WERI-Rb-1 (cell line): ENCODE measurements around the gene RBM42.
A peak's percentile ranks its signal among the peaks of the same experiment; 100 is the strongest.

Experiments
- DNase-seq: peaks from one replicate; pipeline ENCODE4 v3.0.0-alpha.2; 2020
- H3K27ac ChIP-seq: fragments of 250-450 bp; sonication (Bioruptor Pico); 2 replicates; pipeline ENCODE4 v1.5.1; 2020; ENCODE audit warnings: mild to moderate bottlenecking, moderate library complexity
- H3K27me3 ChIP-seq: fragments of 250-450 bp; sonication (Bioruptor Pico); 2 replicates; pipeline ENCODE4 v1.5.1; 2021; ENCODE audit warnings: mild to moderate bottlenecking, low read depth, moderate library complexity; ENCODE audit not compliant: insufficient read depth, severe bottlenecking
- H3K36me3 ChIP-seq: fragments of 250-450 bp; sonication (Bioruptor Pico); 2 replicates; pipeline ENCODE4 v1.5.1; 2020; ENCODE audit warnings: mild to moderate bottlenecking, moderate library complexity
- H3K4me3 ChIP-seq: 2 replicates; pipeline ENCODE4 v1.5.1; 2011; ENCODE audit warnings: low read depth, mild to moderate bottlenecking, control low read depth, low read length
- H3K9me3 ChIP-seq: fragments of 250-450 bp; sonication (Bioruptor Pico); 2 replicates; pipeline ENCODE4 v1.5.1; 2021; ENCODE audit warnings: mild to moderate bottlenecking, moderate library complexity; ENCODE audit not compliant: severe bottlenecking
- TF ChIP-seq, protein P1 (sequence below): IDR thresholded peaks from 2 replicates; pipeline ENCODE4 v1.5.1; 2011; ENCODE audit warnings: low read depth, mild to moderate bottlenecking, control low read depth, inconsistent platforms, low read length

Gene RBM42, protein sequence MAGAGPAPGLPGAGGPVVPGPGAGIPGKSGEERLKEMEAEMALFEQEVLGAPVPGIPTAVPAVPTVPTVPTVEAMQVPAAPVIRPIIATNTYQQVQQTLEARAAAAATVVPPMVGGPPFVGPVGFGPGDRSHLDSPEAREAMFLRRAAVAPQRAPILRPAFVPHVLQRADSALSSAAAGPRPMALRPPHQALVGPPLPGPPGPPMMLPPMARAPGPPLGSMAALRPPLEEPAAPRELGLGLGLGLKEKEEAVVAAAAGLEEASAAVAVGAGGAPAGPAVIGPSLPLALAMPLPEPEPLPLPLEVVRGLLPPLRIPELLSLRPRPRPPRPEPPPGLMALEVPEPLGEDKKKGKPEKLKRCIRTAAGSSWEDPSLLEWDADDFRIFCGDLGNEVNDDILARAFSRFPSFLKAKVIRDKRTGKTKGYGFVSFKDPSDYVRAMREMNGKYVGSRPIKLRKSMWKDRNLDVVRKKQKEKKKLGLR

DNA sequence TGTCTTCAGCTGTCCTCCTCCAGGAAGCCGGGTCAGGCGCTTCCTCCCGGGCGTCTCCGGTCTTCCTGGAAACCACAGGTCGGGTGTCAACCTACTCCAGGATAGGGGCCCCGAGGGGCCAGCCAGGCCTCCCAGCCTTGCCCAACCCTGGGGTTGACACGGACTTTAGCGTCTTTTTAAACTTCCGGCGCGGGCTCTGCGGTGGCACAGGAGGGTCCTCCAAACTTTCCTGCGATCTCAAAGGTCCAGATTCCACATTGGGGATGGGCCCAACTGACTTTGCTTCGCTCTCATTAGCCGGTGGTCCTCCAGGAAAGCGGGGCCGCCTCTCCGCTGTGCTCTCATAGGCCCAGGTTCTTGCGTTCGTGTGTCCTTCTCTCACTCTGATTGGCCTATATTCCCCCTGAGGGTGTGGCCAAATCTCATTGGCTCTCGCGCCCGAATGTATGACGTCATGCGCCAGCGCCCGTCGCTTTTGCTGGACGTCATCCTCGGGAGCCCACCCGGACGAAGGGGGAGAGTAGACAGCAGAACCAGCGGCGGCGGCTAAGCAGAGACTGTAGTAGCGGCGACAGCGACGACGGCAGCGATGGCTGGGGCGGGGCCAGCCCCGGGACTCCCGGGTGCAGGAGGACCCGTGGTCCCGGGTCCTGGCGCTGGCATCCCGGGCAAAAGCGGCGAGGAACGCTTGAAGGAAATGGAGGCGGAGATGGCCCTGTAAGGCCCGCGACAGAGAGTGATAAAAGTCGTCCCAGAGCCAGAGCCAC, at the start of gene RBM42:
RBM42 (plus strand) TSS at position 472 of the 767 bp plus-strand sequence; CDS start at position 590, 118 bp downstream.
- Histone ChIP-seq H3K4me3 (peak within 1 kb of the TSS; percentile 97), H3K27me3 (no peaks in the 10 kb centered on the region), H3K27ac (peak within 1 kb of the TSS; percentile 79), H3K36me3 (peaks cover 35% of the 10 kb centered on the region), H3K9me3 (no peaks in the 10 kb centered on the region)
- TF ChIP-seq, protein P1, sequence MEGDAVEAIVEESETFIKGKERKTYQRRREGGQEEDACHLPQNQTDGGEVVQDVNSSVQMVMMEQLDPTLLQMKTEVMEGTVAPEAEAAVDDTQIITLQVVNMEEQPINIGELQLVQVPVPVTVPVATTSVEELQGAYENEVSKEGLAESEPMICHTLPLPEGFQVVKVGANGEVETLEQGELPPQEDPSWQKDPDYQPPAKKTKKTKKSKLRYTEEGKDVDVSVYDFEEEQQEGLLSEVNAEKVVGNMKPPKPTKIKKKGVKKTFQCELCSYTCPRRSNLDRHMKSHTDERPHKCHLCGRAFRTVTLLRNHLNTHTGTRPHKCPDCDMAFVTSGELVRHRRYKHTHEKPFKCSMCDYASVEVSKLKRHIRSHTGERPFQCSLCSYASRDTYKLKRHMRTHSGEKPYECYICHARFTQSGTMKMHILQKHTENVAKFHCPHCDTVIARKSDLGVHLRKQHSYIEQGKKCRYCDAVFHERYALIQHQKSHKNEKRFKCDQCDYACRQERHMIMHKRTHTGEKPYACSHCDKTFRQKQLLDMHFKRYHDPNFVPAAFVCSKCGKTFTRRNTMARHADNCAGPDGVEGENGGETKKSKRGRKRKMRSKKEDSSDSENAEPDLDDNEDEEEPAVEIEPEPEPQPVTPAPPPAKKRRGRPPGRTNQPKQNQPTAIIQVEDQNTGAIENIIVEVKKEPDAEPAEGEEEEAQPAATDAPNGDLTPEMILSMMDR, result no peak
- DNase-seq, result peak; percentile 97

DNA sequence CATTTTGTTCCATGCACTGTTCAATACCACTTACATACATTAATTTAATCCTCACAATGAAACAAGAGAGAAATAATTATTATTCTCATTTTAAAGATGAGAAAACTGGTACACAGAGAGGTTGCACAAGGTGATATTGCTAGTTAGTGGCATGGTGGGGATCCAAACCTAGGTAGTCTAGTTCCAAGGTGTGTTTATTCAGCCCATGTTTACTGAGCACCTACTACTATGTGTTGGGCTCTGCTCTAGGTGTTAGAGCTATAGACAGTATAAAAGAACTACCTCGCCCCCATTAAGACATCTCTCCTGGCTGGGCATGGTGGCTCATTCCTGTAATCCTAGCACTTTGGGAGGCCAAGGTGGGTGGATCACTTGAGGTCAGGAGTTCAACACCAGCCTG, 46.1 kb upstream of the RBM42 start:
- no peaks in the 10 kb centered on the region for H3K36me3 ChIP-seq
- no peak overlapping the region for H3K4me3 ChIP-seq
- no peak overlapping the region for H3K27ac ChIP-seq
- no peaks in the 10 kb centered on the region for H3K27me3 ChIP-seq
- TF ChIP-seq, protein P1, result no peak
- H3K9me3 ChIP-seq, result peaks cover 4% of the 10 kb centered on the region
- DNase-seq, result no peak

DNA sequence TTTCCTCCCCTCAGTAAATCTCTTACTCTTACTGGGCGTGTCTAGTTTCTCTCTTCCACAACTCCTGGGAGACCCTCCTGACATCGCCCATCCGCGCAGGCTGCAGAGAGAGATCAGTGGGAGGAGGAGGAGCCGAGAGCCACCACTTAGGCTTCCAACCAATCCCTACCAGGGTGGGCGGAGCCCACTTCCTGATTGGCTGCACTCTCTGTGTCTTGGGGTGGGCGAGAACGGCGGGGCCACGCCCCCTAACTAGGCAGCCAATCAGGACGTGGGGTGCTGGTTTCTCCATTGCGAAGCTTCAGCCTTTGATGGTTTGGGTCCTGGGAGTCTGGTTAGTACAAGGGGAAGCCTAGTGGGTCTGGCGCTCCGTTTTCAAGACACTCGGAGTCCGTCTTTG, 43.0 kb upstream of the RBM42 start, which contains the start of gene PMIS2:
PMIS2 (plus strand) TSS at position 326 of the 400 bp plus-strand sequence. CDS start 87 bp downstream, outside the sequence.
- DNase-seq, result peak; percentile 21
- Histone ChIP-seq H3K27me3 (no peaks in the 10 kb centered on the region), H3K4me3 (no peak within 1 kb of the TSS), H3K27ac (no peak within 1 kb of the TSS), H3K36me3 (no peaks in the 10 kb centered on the region), H3K9me3 (no peaks in the 10 kb centered on the region)
- TF ChIP-seq, protein P1, result no peak

GRCh38 chr19:35587321-35587720, 41.5 kb upstream of the RBM42 start:
- Histone ChIP-seq H3K27me3 (no peaks in the 10 kb centered on the region), H3K4me3 (no peak overlapping the region), H3K36me3 (no peaks in the 10 kb centered on the region), H3K9me3 (no peaks in the 10 kb centered on the region), H3K27ac (no peak overlapping the region)
- DNase-seq, result no peak
- TF ChIP-seq, protein P1, result no peak

GRCh38 chr19:35590875-35591274, 38.0 kb upstream of the RBM42 start:
- no peaks in the 10 kb centered on the region for H3K27me3 ChIP-seq
- no peaks in the 10 kb centered on the region for H3K9me3 ChIP-seq
- no peak overlapping the region for H3K4me3 ChIP-seq
- DNase-seq, result no peak
- H3K27ac ChIP-seq, result no peak overlapping the region
- no peaks in the 10 kb centered on the region for H3K36me3 ChIP-seq
- TF ChIP-seq, protein P1, result no peak
